VCaP (cell line): ENCODE data around the gene ROR2.
"Not testable (repeated sequence)": the region's sequence is repeated elsewhere in the genome, so short reads cannot be mapped to it uniquely, and the experiment has no call there.

Experiments
- H3K27ac ChIP-seq: fragments of 450-650 bp; 2 replicates; pipeline ENCODE4 v1.5.1; 2017
- CTCF ChIP-seq: fragments of 450-650 bp; conservative IDR thresholded peaks from 2 replicates; pipeline ENCODE4 v1.5.1; 2017; ENCODE audit warnings: mild to moderate bottlenecking, moderate library complexity

ROR2 gene

GRCh38 chr9:91643481-91644077, 306.4 kb downstream of the ROR2 start:
- TF ChIP-seq CTCF, result no peak

GRCh38 chr9:91642771-91643170, 307.3 kb downstream of the ROR2 start:
- TF ChIP-seq CTCF, result no peak
- no peak overlapping the region for H3K27ac ChIP-seq

More at GRCh38 chr9:91643481-91644077, 306.4 kb downstream of the ROR2 start:
- H3K27ac ChIP-seq, result no peak overlapping the region

GRCh38 chr9:91640428-91640827, 309.6 kb downstream of the ROR2 start:
- no peak for TF ChIP-seq CTCF
- H3K27ac ChIP-seq, result no peak overlapping the region

GRCh38 chr9:91639054-91639453, 311.0 kb downstream of the ROR2 start:
- no peak for TF ChIP-seq CTCF
- H3K27ac ChIP-seq, result no peak overlapping the region

GRCh38 chr9:91634832-91635231, 315.2 kb downstream of the ROR2 start:
- not testable (repeated sequence) for H3K27ac ChIP-seq

- H3K27ac ChIP-seq, result no peak overlapping the region
- no peak for TF ChIP-seq CTCF
Observed at GRCh38 chr9:91629718-91630117, 320.3 kb downstream of the ROR2 start.

- no peak for TF ChIP-seq CTCF
- H3K27ac ChIP-seq, result no peak overlapping the region
Observed at GRCh38 chr9:91628892-91629291, 321.1 kb downstream of the ROR2 start.

GRCh38 chr9:91625331-91625730, 324.7 kb downstream of the ROR2 start:
- H3K27ac ChIP-seq, result no peak overlapping the region
- TF ChIP-seq CTCF, result no peak
